Measurements from ENCODE around the gene CAB39L. TPM values are rescaled to one million over a fixed set of nuclear protein-coding genes. Genes with fewer than 3 reads are reported as not detected.

The CAB39L gene
- total RNA-seq, 4 donors from 2014 or later = 23.3 to 41.0 (median 31.0) TPM

DNA sequence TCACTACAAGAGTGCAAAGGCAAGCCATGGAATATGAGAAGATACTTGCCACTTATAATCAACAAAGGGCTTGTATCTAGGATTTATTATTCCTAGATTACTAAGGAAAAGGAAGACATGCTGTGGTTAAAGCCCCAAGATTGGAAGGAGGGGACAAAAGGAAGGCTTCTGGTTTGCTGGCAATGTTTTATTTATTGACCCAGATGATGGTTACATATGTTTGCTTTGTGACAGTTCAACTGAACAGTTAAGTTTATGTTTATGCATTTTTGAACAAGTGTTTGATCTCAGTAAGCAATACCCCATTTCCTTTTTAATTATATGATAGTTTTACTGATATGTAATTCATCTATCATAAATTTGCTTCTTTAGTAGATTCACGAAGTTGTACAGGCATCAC, 155.9 kb downstream of the CAB39L start:
- 81 to 97% methylated on average over 1 of the region's 1 CpG for WGBS, 2 donors
- Histone ChIP-seq H3K36me3 (peaks cover 0 to 6% of the 10 kb centered on the region in 2 donors), H3K27me3 (no peaks in the 10 kb centered on the region), H3K4me3 (replicated peaks in 1 of 3) (no peak overlapping the region), H3K4me1 (peaks cover 8 to 10% of the 10 kb centered on the region in 2 donors), H3K9me3 (no peaks in the 10 kb centered on the region), H3K27ac (no peak overlapping the region)
- DNase-seq = no peak
- TF ChIP-seq, protein P1, sequence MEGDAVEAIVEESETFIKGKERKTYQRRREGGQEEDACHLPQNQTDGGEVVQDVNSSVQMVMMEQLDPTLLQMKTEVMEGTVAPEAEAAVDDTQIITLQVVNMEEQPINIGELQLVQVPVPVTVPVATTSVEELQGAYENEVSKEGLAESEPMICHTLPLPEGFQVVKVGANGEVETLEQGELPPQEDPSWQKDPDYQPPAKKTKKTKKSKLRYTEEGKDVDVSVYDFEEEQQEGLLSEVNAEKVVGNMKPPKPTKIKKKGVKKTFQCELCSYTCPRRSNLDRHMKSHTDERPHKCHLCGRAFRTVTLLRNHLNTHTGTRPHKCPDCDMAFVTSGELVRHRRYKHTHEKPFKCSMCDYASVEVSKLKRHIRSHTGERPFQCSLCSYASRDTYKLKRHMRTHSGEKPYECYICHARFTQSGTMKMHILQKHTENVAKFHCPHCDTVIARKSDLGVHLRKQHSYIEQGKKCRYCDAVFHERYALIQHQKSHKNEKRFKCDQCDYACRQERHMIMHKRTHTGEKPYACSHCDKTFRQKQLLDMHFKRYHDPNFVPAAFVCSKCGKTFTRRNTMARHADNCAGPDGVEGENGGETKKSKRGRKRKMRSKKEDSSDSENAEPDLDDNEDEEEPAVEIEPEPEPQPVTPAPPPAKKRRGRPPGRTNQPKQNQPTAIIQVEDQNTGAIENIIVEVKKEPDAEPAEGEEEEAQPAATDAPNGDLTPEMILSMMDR (IDR thresholded peaks at IDR 0.05) = no peak
- no peak for TF ChIP-seq POLR2A (IDR thresholded peaks at IDR 0.05)
- intact Hi-C loops (cut with DNase I) = no loop called here

GRCh38 chr13:49279885-49280284, 164.0 kb downstream of the CAB39L start:
- no peak for DNase-seq
- H3K4me3 ChIP-seq (replicated peaks in 1 of 3) = no peak overlapping the region
- H3K36me3 ChIP-seq = peaks cover 0 to 3% of the 10 kb centered on the region in 2 donors
- TF ChIP-seq, protein P1 (IDR thresholded peaks at IDR 0.05) = no peak
- no peak for TF ChIP-seq POLR2A (IDR thresholded peaks at IDR 0.05)
- H3K9me3 ChIP-seq = no peaks in the 10 kb centered on the region
- H3K27ac ChIP-seq = peak overlapping the region in 1 of 3 donors; percentile 58
- no peaks in the 10 kb centered on the region for H3K27me3 ChIP-seq
- H3K4me1 ChIP-seq = peaks cover 0 to 4% of the 10 kb centered on the region in 2 donors
- intact Hi-C loops (cut with DNase I) = loop anchor here (5.0 kb wide), 1 partner anchor 303 kb away; the partner anchor contains the start of gene FNDC3A

GRCh38 chr13:49279112-49279511, 164.8 kb downstream of the CAB39L start:
- DNase-seq = no peak
- TF ChIP-seq, protein P1 (IDR thresholded peaks at IDR 0.05) = no peak
- no peak for TF ChIP-seq POLR2A (IDR thresholded peaks at IDR 0.05)
- peaks cover 0 to 3% of the 10 kb centered on the region in 2 donors for H3K36me3 ChIP-seq
- H3K27ac ChIP-seq = no peak overlapping the region
- peaks cover 0 to 4% of the 10 kb centered on the region in 2 donors for H3K4me1 ChIP-seq
- intact Hi-C loops (cut with DNase I) = no loop called here
- WGBS, 2 donors = 75 to 77% methylated on average over 5 of the region's 5 CpGs
- no peaks in the 10 kb centered on the region for H3K9me3 ChIP-seq
- no peak overlapping the region for H3K4me3 ChIP-seq (replicated peaks in 1 of 3)
- H3K27me3 ChIP-seq = no peaks in the 10 kb centered on the region

- no peaks in the 10 kb centered on the region for H3K27me3 ChIP-seq
- peaks cover 0 to 3% of the 10 kb centered on the region in 2 donors for H3K36me3 ChIP-seq
- TF ChIP-seq, protein P1 (IDR thresholded peaks at IDR 0.05) = no peak
- no peak for TF ChIP-seq POLR2A (IDR thresholded peaks at IDR 0.05)
- intact Hi-C loops (cut with DNase I) = no loop called here
- WGBS, 2 donors = 93 to 97% methylated on average over 2 of the region's 2 CpGs
- DNase-seq = no peak
- peak overlapping the region in 1 of 3 donors; percentile 25 for H3K27ac ChIP-seq
- H3K9me3 ChIP-seq = no peaks in the 10 kb centered on the region
- peaks cover 0 to 4% of the 10 kb centered on the region in 2 donors for H3K4me1 ChIP-seq
- no peak overlapping the region for H3K4me3 ChIP-seq (replicated peaks in 1 of 3)
Observed at GRCh38 chr13:49278211-49278610, 165.7 kb downstream of the CAB39L start.

DNA sequence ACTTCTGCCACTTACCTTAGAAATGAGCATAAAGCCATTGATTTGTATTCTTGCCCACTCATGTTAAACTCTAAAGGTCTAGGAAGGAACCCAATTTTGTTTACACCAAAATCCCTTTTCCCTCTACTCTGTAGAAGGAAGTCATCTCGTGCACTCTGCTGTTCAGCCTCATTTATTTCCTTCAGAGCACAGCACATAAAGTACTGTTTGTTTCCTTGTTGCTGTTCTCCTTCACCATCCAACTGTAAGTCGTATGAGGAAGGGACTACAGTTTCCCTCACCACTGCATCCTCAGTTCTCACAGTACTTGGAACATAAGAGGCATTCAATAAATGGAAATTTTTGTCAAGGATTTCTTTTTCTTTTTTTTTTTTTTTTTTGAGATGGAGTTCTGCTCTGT, 171.6 kb downstream of the CAB39L start:
- TF ChIP-seq, protein P1 (IDR thresholded peaks at IDR 0.05) = no peak
- TF ChIP-seq POLR2A (IDR thresholded peaks at IDR 0.05) = no peak
- Histone ChIP-seq H3K27ac (peak overlapping the region; percentile 36 to 77 (median 72)), H3K4me1 (peaks cover 12 to 21% of the 10 kb centered on the region in 2 donors), H3K9me3 (no peaks in the 10 kb centered on the region), H3K27me3 (no peaks in the 10 kb centered on the region), H3K36me3 (peaks cover 7 to 8% of the 10 kb centered on the region in 2 donors), H3K4me3 (replicated peaks in 1 of 3) (no peak overlapping the region)
- 71% methylated on average over 2 of the region's 2 CpGs for WGBS, 2 donors
- no peak for DNase-seq
- intact Hi-C loops (cut with DNase I) = no loop called here
